BJ (cell line): ENCODE results near the gene DIAPH3. TPM values are rescaled to one million over a fixed set of nuclear protein-coding genes. Genes with fewer than 3 reads are reported as not detected.

ENCODE experiments used
- CTCF ChIA-PET: fragments of 350-600 bp; formaldehyde crosslinking; extraction: SDS; loops from one replicate; lab custom pipeline; 2021; ENCODE audit warnings: antibody characterized with exemption, inconsistent platforms; lab: Yijun Ruan, JAX
- POLR2A ChIA-PET: fragments of 300-600 bp; sonication (Branson Sonifier 250); formaldehyde crosslinking; extraction: SDS; loops from one replicate; lab custom pipeline; 2021; ENCODE audit warnings: antibody characterized with exemption; lab: Charles Lee
- DNase-seq: peaks from one replicate; pipeline ENCODE4 v3.0.0-alpha.2; 2011; ENCODE audit warnings: low read depth
- H3K27me3 ChIP-seq: 2 replicates; pipeline ENCODE4 v1.6.0; 2011; ENCODE audit warnings: low read length; ENCODE audit not compliant: control insufficient read depth, insufficient read depth
- H3K36me3 ChIP-seq: 2 replicates; pipeline ENCODE4 v1.5.1; 2011; ENCODE audit warnings: low read length; ENCODE audit not compliant: control insufficient read depth, insufficient read depth
- H3K4me3 ChIP-seq: 2 replicates; pipeline ENCODE4 v1.5.1; 2011; ENCODE audit warnings: low read depth, mild to moderate bottlenecking, control low read depth, low read length
- polyA plus RNA-seq: library from polyadenylated mRNA; depleted of rRNA; stranded (reverse); fragments of >200 nt; gene quantifications from 2 replicates; pipeline ENCODE4 v1.2.3, GENCODE V29; 2011
- TF ChIP-seq, protein P1 (sequence below): IDR thresholded peaks from 2 replicates; pipeline ENCODE4 v1.5.1; 2011; ENCODE audit warnings: low read depth, mild to moderate bottlenecking, control low read depth, inconsistent platforms, low read length, moderate library complexity; ENCODE audit not compliant: insufficient read depth

DIAPH3 gene
- polyA plus RNA-seq, 1 experiment = 8.5 TPM

DNA sequence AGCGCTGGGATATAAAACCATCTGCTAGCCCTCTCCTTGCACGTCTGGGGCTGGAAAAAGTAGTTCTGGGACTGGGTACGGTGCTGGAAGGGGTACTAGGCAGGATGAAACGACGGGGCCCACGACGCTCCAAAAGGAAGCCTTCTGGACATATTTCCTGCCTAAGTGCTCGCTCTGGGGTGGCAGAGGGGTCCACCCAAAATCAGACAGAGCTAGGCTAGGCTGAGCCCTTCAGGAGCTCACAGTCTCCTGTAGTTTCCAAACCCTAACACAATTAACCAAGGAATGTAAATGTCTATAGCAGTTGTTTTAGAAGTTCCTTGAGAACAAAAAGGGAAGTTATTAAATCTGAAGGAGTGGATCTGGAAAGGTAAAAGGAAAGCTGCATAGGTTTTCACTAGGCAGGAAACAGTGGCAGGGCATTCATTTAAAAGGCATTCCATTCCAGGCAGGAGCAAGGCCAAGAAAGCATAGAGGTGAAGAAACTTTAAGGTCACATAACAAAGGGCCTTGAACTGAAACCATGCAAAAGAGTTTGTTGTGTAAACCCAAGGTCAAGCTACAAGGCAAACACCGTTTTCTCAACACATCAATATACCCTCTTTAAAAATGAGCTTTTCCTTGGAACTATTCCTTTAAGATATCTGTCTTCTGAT lies 634 bp upstream of the DIAPH3 start:
- H3K36me3 ChIP-seq = no peaks in the 10 kb centered on the region
- CTCF ChIA-PET = interaction anchor here (1.3 kb wide), 1 partner anchor 233 kb away, joined by 3 read pairs; the partner anchor contains the start of gene TDRD3
- POLR2A ChIA-PET = interaction anchor here (0.7 kb wide), 1 partner anchor 271 kb away, joined by 3 read pairs; no protein-coding TSS in a partner anchor
- H3K27me3 ChIP-seq = no peaks in the 10 kb centered on the region
- TF ChIP-seq, protein P1, sequence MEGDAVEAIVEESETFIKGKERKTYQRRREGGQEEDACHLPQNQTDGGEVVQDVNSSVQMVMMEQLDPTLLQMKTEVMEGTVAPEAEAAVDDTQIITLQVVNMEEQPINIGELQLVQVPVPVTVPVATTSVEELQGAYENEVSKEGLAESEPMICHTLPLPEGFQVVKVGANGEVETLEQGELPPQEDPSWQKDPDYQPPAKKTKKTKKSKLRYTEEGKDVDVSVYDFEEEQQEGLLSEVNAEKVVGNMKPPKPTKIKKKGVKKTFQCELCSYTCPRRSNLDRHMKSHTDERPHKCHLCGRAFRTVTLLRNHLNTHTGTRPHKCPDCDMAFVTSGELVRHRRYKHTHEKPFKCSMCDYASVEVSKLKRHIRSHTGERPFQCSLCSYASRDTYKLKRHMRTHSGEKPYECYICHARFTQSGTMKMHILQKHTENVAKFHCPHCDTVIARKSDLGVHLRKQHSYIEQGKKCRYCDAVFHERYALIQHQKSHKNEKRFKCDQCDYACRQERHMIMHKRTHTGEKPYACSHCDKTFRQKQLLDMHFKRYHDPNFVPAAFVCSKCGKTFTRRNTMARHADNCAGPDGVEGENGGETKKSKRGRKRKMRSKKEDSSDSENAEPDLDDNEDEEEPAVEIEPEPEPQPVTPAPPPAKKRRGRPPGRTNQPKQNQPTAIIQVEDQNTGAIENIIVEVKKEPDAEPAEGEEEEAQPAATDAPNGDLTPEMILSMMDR = no peak
- DNase-seq = no peak
- H3K4me3 ChIP-seq = peak overlapping the region; percentile 71

DNA sequence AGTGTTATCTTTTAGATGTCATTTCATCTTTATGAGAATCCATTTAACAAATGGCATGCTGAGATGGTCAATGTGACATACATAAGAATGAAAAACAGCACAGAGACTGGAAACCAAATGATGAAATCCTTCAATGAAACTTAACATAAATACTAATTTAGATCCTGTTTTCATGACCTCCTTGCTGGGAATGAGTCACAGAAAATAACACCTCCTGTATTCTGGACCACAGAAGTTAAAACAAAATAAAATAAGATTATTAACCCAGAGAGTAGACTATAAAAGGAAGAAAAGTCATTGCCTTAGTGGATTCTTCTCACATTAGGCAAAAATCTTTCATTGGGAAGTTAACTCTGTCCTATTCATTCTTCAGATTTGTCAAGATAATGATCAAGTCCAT lies 1.6 kb downstream of the DIAPH3 start:
- Histone ChIP-seq H3K4me3 (no peak overlapping the region), H3K36me3 (no peaks in the 10 kb centered on the region), H3K27me3 (no peaks in the 10 kb centered on the region)
- TF ChIP-seq, protein P1 = no peak
- CTCF ChIA-PET = no interaction called here
- no peak for DNase-seq
- POLR2A ChIA-PET = no interaction called here

DNA sequence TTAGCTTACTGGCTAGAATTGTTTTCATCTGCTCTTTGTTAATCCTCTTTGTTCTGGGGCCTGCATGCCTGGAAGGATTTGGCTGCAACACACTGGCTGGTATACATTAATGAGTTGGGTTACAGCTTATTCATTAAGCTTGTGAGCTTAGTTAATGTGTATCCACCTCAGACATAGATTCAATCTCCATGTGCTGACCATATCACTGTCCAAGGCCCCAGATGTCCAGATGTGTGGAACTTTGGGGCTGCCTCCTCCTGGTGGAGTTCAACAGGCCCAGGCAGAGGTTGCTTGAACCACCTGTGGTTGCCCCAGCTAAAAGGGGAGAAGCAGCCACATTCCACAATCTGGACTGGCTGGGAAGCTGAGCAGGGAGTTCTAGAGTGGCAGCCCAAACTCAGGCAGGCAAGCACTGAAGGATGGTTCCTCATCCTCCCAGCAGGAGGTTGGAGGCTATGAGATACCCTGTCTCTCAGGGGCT lies 5.4 kb downstream of the DIAPH3 start:
- DNase-seq = no peak
- TF ChIP-seq, protein P1 = no peak
- Histone ChIP-seq H3K36me3 (no peaks in the 10 kb centered on the region), H3K27me3 (no peaks in the 10 kb centered on the region), H3K4me3 (no peak overlapping the region)
- POLR2A ChIA-PET = no interaction called here
- CTCF ChIA-PET = interaction anchor here (1.2 to 1.8 kb wide), 2 partner anchors 46 to 69 kb away, joined by 3 to 4 read pairs; no protein-coding TSS in a partner anchor

DNA sequence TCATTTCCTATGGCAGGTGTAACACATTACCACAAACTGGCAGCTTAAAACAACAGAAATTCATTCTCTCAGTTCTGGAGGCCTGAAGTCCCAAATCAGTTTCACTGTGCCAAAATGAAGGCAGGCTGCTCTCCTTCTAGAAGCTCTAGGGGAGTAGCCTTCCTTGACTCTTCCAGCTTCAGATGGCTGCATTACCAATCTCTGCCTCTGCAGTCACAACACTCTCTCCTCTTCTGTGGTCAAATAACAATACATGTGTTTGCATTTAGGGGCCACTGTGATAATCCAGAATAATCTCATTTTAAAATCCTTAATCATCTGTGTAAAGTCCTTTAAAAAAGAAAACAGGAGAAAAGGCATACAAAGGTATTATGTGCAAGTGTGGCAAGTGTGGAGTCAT lies 7.8 kb downstream of the DIAPH3 start:
- H3K4me3 ChIP-seq = no peak overlapping the region
- TF ChIP-seq, protein P1 = no peak
- DNase-seq = no peak
- no peaks in the 10 kb centered on the region for H3K27me3 ChIP-seq
- no peaks in the 10 kb centered on the region for H3K36me3 ChIP-seq
- CTCF ChIA-PET = interaction anchor here (0.6 to 1.6 kb wide), 5 partner anchors 10 to 43 kb away, joined by 3 to 8 read pairs (median 4); no protein-coding TSS in a partner anchor
- POLR2A ChIA-PET = no interaction called here

DNA sequence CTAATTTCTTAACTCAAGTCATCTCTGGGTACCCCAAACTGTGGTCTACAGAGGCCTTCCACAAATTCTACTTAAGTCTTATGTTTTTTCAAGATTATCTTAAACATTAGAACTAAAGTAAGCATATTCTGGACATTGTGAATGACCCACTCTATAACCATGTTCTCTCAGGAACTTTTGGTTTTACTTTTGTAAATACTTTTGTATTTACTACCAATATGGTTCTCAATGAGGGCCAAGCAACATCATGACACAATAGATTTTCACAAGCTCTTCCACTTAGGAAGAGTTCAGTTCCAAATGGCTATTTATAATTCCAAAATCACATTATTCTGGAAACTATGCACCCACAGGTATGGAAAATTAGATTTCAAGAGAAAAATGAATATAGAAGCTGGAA lies 10.8 kb downstream of the DIAPH3 start:
- CTCF ChIA-PET = no interaction called here

More for the DNA sequence above, 10.8 kb downstream of the DIAPH3 start:
- POLR2A ChIA-PET = no interaction called here
- H3K4me3 ChIP-seq = no peak overlapping the region
- no peaks in the 10 kb centered on the region for H3K27me3 ChIP-seq
- TF ChIP-seq, protein P1 = no peak
- no peak for DNase-seq
- H3K36me3 ChIP-seq = no peaks in the 10 kb centered on the region
